GM23338 (cell line): Measurements from ENCODE around the gene SLF2. TPM values are rescaled to one million over a fixed set of nuclear protein-coding genes. Genes with fewer than 3 reads are reported as not detected.

Source experiments
- CREB1 ChIP-seq: fragments of 250-450 bp; sonication (Bioruptor Pico); IDR thresholded peaks from 2 replicates; pipeline ENCODE4 v1.5.0; 2020; ENCODE audit warnings: low read depth, mild to moderate bottlenecking, moderate library complexity
- EZH2 ChIP-seq: fragments of 200-600 bp; sonication (generic); IDR thresholded peaks from one replicate; pipeline ENCODE4 v1.8.0; 2017; ENCODE audit warnings: antibody characterized with exemption, mild to moderate bottlenecking, low read depth; ENCODE audit not compliant: unreplicated experiment
- EZH2phosphoT487 ChIP-seq: fragments of 200-600 bp; sonication (generic); IDR thresholded peaks from one replicate; pipeline ENCODE4 v1.8.1; 2018; ENCODE audit warnings: antibody characterized with exemption; ENCODE audit not compliant: unreplicated experiment
- JUNB ChIP-seq: IDR thresholded peaks from one replicate; pipeline ENCODE4 v1.6.1; 2016; ENCODE audit warnings: antibody characterized with exemption; ENCODE audit not compliant: unreplicated experiment
- NANOG ChIP-seq: IDR thresholded peaks from 2 replicates; pipeline ENCODE4 v1.6.1; 2016; ENCODE audit warnings: antibody characterized with exemption, borderline replicate concordance
- POLR2AphosphoS5 ChIP-seq: IDR thresholded peaks from 2 replicates; pipeline ENCODE4 v1.6.1; 2016; ENCODE audit warnings: antibody characterized with exemption, low read depth
- STAT1 ChIP-seq: IDR thresholded peaks from one replicate; pipeline ENCODE4 v1.6.1; 2016; ENCODE audit warnings: antibody characterized with exemption; ENCODE audit not compliant: unreplicated experiment
- ZNF331 ChIP-seq: fragments of 250-450 bp; sonication (Bioruptor Pico); IDR thresholded peaks from 2 replicates; pipeline ENCODE4 v1.5.0; 2020; ENCODE audit warnings: low read depth, mild to moderate bottlenecking, moderate library complexity
- polyA plus RNA-seq: library from polyadenylated mRNA; unstranded; fragments of >200 nt; fragmentation: Nextera tagmentation; extraction: Ambion mirVana; gene quantifications from 2 replicates; pipeline ENCODE4 v1.2.1, GENCODE V29; 2016
- total RNA-seq: library from RNA; depleted of rRNA; stranded (reverse); fragments of >200 nt; shearing (Covaris generic); gene quantifications from 2 replicates; pipeline ENCODE4 v1.2.3, GENCODE V29; 2014
- TF ChIP-seq, protein P1 (sequence below): fragments of 250-450 bp; sonication (Bioruptor Pico); IDR thresholded peaks from 2 replicates; pipeline ENCODE4 v1.5.0; 2020; ENCODE audit warnings: mild to moderate bottlenecking, moderate library complexity
- TF ChIP-seq, protein P2 (sequence below), 2 experiments: fragments of 200-600 bp in 1 of 2; sonication (generic) in 1 of 2; conservative IDR thresholded peaks; 2 replicates each; pipeline versions ENCODE4 v1.5.1 to v1.6.1; 2016 to 2017; ENCODE audit warnings: antibody characterized with exemption in 2 of 2, low read depth in 2 of 2, mild to moderate bottlenecking in 2 of 2, moderate library complexity in 1 of 2
- TF ChIP-seq, protein P3 (sequence below): IDR thresholded peaks from 2 replicates; pipeline ENCODE4 v1.6.1; 2016; ENCODE audit warnings: antibody characterized with exemption

Gene SLF2
- total and polyA plus RNA-seq, 2 experiments from 2014 or later: 13.6 to 22.1 TPM

DNA sequence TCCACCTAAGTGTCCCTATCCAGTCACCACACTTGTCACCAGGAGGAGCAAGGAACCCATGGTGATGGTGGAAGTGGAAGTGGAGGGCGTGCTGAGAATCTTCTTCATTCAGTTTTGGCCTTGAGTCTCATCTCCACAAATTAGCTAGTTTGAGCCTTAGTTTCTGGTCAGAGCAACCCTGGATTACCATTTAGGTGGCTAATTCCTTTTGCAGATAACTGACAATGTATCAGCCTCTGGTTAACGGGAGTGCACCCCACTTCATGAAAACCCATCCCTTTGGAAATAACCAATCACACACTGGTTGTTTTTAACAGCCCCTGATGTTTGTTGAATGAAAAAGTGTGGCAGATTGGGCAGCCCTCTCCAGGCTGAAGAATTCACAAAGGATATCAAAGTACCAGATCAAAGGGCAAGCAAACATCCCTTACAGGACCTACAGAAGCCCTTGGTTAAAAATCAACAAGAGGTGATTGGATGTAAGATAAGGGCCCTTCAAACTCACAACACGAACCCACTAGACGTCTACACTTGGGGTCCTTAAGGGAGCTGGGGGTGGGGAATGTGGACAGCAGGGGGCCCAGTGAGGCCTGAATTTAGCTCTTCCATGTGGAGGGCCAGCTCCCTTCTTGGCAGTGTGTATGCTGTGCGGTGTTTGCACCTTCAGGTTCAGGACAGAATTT lies 37.1 kb upstream of the SLF2 start (continued):
- TF ChIP-seq, protein P1, sequence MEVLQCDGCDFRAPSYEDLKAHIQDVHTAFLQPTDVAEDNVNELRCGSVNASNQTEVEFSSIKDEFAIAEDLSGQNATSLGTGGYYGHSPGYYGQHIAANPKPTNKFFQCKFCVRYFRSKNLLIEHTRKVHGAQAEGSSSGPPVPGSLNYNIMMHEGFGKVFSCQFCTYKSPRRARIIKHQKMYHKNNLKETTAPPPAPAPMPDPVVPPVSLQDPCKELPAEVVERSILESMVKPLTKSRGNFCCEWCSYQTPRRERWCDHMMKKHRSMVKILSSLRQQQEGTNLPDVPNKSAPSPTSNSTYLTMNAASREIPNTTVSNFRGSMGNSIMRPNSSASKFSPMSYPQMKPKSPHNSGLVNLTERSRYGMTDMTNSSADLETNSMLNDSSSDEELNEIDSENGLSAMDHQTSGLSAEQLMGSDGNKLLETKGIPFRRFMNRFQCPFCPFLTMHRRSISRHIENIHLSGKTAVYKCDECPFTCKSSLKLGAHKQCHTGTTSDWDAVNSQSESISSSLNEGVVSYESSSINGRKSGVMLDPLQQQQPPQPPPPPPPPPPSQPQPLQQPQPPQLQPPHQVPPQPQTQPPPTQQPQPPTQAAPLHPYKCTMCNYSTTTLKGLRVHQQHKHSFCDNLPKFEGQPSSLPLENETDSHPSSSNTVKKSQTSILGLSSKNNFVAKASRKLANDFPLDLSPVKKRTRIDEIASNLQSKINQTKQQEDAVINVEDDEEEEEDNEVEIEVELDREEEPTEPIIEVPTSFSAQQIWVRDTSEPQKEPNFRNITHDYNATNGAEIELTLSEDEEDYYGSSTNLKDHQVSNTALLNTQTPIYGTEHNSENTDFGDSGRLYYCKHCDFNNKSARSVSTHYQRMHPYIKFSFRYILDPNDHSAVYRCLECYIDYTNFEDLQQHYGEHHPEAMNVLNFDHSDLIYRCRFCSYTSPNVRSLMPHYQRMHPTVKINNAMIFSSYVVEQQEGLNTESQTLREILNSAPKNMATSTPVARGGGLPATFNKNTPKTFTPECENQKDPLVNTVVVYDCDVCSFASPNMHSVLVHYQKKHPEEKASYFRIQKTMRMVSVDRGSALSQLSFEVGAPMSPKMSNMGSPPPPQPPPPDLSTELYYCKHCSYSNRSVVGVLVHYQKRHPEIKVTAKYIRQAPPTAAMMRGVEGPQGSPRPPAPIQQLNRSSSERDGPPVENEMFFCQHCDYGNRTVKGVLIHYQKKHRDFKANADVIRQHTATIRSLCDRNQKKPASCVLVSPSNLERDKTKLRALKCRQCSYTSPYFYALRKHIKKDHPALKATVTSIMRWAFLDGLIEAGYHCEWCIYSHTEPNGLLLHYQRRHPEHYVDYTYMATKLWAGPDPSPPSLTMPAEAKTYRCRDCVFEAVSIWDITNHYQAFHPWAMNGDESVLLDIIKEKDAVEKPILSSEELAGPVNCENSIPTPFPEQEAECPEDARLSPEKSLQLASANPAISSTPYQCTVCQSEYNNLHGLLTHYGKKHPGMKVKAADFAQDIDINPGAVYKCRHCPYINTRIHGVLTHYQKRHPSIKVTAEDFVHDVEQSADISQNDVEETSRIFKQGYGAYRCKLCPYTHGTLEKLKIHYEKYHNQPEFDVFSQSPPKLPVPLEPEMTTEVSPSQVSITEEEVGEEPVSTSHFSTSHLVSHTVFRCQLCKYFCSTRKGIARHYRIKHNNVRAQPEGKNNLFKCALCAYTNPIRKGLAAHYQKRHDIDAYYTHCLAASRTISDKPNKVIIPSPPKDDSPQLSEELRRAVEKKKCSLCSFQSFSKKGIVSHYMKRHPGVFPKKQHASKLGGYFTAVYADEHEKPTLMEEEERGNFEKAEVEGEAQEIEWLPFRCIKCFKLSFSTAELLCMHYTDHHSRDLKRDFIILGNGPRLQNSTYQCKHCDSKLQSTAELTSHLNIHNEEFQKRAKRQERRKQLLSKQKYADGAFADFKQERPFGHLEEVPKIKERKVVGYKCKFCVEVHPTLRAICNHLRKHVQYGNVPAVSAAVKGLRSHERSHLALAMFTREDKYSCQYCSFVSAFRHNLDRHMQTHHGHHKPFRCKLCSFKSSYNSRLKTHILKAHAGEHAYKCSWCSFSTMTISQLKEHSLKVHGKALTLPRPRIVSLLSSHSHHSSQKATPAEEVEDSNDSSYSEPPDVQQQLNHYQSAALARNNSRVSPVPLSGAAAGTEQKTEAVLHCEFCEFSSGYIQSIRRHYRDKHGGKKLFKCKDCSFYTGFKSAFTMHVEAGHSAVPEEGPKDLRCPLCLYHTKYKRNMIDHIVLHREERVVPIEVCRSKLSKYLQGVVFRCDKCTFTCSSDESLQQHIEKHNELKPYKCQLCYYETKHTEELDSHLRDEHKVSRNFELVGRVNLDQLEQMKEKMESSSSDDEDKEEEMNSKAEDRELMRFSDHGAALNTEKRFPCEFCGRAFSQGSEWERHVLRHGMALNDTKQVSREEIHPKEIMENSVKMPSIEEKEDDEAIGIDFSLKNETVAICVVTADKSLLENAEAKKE: no peak
- TF ChIP-seq, protein P2, sequence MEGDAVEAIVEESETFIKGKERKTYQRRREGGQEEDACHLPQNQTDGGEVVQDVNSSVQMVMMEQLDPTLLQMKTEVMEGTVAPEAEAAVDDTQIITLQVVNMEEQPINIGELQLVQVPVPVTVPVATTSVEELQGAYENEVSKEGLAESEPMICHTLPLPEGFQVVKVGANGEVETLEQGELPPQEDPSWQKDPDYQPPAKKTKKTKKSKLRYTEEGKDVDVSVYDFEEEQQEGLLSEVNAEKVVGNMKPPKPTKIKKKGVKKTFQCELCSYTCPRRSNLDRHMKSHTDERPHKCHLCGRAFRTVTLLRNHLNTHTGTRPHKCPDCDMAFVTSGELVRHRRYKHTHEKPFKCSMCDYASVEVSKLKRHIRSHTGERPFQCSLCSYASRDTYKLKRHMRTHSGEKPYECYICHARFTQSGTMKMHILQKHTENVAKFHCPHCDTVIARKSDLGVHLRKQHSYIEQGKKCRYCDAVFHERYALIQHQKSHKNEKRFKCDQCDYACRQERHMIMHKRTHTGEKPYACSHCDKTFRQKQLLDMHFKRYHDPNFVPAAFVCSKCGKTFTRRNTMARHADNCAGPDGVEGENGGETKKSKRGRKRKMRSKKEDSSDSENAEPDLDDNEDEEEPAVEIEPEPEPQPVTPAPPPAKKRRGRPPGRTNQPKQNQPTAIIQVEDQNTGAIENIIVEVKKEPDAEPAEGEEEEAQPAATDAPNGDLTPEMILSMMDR (conservative IDR thresholded peaks at IDR 0.05; ENCODE audit: low read depth in 2 of 2): no peak
- TF ChIP-seq, protein P3, sequence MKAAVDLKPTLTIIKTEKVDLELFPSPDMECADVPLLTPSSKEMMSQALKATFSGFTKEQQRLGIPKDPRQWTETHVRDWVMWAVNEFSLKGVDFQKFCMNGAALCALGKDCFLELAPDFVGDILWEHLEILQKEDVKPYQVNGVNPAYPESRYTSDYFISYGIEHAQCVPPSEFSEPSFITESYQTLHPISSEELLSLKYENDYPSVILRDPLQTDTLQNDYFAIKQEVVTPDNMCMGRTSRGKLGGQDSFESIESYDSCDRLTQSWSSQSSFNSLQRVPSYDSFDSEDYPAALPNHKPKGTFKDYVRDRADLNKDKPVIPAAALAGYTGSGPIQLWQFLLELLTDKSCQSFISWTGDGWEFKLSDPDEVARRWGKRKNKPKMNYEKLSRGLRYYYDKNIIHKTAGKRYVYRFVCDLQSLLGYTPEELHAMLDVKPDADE: no peak
- TF ChIP-seq EZH2: no peak
- no peak for TF ChIP-seq EZH2phosphoT487
- TF ChIP-seq STAT1: no peak
- no peak for TF ChIP-seq JUNB
- no peak for TF ChIP-seq ZNF331 (CRISPR knock-in tag)
- TF ChIP-seq CREB1: no peak
- TF ChIP-seq NANOG: no peak
- no peak for TF ChIP-seq POLR2AphosphoS5
